Heart left ventricle (tissue), 16 donors: ENCODE data around the gene ZC3HAV1L. TPM values are rescaled to one million over a fixed set of nuclear protein-coding genes. Genes with fewer than 3 reads are reported as not detected.

Source experiments
- ATAC-seq, 4 donors: fragments of 200-7000 bp; cut with Tn5 transposase; one replicate each; pipeline ENCODE4 v1.9.1; 2020 to 2022; ENCODE audit warnings: moderate library complexity in 4 of 4, mild to moderate bottlenecking in 3 of 4, moderate number of reproducible peaks in 1 of 4
- DNase-seq, 5 donors: peaks; one replicate each; pipeline ENCODE4 v3.0.0-alpha.2; 2020
- H3K27ac ChIP-seq, 12 donors: fragments of 200-600 bp; sonication (generic) in 4 of 12; one replicate each; pipeline versions ENCODE4 v1.5.0 to v1.8.0; 2016 to 2022; ENCODE audit warnings: mild to moderate bottlenecking in 2 of 12
- H3K27me3 ChIP-seq, 9 donors: fragments of 200-600 bp; sonication (generic) in 2 of 9; one replicate each; pipeline versions ENCODE4 v1.5.1 to v1.8.0; 2016 to 2022; ENCODE audit warnings: mild to moderate bottlenecking in 3 of 9
- H3K36me3 ChIP-seq, 9 donors: fragments of 200-600 bp; sonication (generic) in 2 of 9; one replicate each; pipeline versions ENCODE4 v1.5.0 to v1.8.0; 2018 to 2022; ENCODE audit warnings: mild to moderate bottlenecking in 2 of 9
- H3K4me1 ChIP-seq, 12 donors: fragments of 200-600 bp; sonication (generic) in 4 of 12; one replicate each; pipeline versions ENCODE4 v1.5.0 to v1.8.0; 2016 to 2022; ENCODE audit warnings: mild to moderate bottlenecking in 3 of 12
- H3K4me3 ChIP-seq, 12 donors: fragments of 200-600 bp; sonication (generic) in 4 of 12; one replicate each; pipeline versions ENCODE4 v1.5.0 to v1.8.0; 2017 to 2022; ENCODE audit warnings: mild to moderate bottlenecking in 9 of 12, moderate library complexity in 4 of 12
- H3K9me3 ChIP-seq, 12 donors: fragments of 200-600 bp; sonication (generic) in 4 of 12; one replicate each; pipeline versions ENCODE4 v1.5.0 to v1.8.0; 2016 to 2022; ENCODE audit warnings: mild to moderate bottlenecking in 1 of 12
- CTCF ChIP-seq, 12 donors: fragments of 200-600 bp; sonication (generic) in 4 of 12; IDR thresholded peaks; one replicate each; pipeline versions ENCODE4 v1.5.0 to v1.8.0; 2018 to 2022; ENCODE audit warnings: antibody characterized with exemption in 12 of 12, mild to moderate bottlenecking in 5 of 12
- POLR2A ChIP-seq, 2 donors: fragments of 450-650 bp; IDR thresholded peaks; one replicate each; pipeline ENCODE4 v1.6.1; 2017; ENCODE audit warnings: antibody characterized with exemption in 2 of 2, mild to moderate bottlenecking in 2 of 2, moderate library complexity in 2 of 2
- WGBS, 4 donors: extraction: QIAGEN DNeasy Blood & Tissue Kit in 2 of 4; methylation state at CpG; one replicate each; pipeline versions ENCODE4 v1.1.5 to v1.1.7; 2013 to 2018; 5-methylcytosine and 5-hydroxymethylcytosine counted together
- intact Hi-C, 10 donors: fragments of 100-400 bp; cut with DNase I; formaldehyde crosslinking; loops; one replicate each; pipeline versions ENCODE4 v1.11.1 to v1.14.2; 2022
- polyA plus RNA-seq, 2 donors: library from polyadenylated mRNA; stranded (reverse); fragments of 200-250 nt; gene quantifications; one replicate each; pipeline ENCODE4 v1.2.3, GENCODE V29; 2013
- total RNA-seq, 9 donors: library from RNA; depleted of rRNA in 2 of 9; stranded (reverse); fragments of >200 nt in 2 of 9; fragmentation: NEBNext Ultra II Directional in 3 of 9; extraction: Animal tissue kit (Norgen Biotek cat#: 25700) in 3 of 9; gene quantifications; one replicate each; pipeline versions ENCODE4 v1.1.0 to v1.2.4, GENCODE V29; 2016 to 2023
- donor health status: ischemic (EF 13 %, LVEDD 7.1; RV severe dilation, severe dysfunction).
- donor health status: healthy with polysubstance abuse.
- donor health status: DM: no; HTN: yes; CAD: no.
- donor health status: DM: no; HTN: no; CAD: no.
- donor health status: ischemic (EF 25% LVEDD 6.9; RV normal size, moderate dysfunction).
- donor health status: ischemic (EF 25% LVEDD 5.7; RV mildly dilated, moderate dysfunction).
- donor health status: healthy.
- donor health status: DM: yes; HTN: yes; CAD: no.
- donor health status: ischemic (EF 35%, LVEDD 5.7; RV mildly dilated, moderate dysfunction).
- donor health status: nonischemic (EF 11% LVEDD 7.7; RV severe dilation, severe dysfunction).
- donor health status: DM: yes; HTN: yes; CAD: no.
- donor health status: PGD.
- donor health status: ischemic (EF 29% LVEDD 5.4; RV normal size, mild dysfunction).
- donor health status: nonischemic (EF 23%, LVEDD 6.1; RV moderate dilation, normal function).

ZC3HAV1L gene
- total and polyA plus RNA-seq, 11 donors: 0.46 to 6.2 (median 1.9) TPM

DNA sequence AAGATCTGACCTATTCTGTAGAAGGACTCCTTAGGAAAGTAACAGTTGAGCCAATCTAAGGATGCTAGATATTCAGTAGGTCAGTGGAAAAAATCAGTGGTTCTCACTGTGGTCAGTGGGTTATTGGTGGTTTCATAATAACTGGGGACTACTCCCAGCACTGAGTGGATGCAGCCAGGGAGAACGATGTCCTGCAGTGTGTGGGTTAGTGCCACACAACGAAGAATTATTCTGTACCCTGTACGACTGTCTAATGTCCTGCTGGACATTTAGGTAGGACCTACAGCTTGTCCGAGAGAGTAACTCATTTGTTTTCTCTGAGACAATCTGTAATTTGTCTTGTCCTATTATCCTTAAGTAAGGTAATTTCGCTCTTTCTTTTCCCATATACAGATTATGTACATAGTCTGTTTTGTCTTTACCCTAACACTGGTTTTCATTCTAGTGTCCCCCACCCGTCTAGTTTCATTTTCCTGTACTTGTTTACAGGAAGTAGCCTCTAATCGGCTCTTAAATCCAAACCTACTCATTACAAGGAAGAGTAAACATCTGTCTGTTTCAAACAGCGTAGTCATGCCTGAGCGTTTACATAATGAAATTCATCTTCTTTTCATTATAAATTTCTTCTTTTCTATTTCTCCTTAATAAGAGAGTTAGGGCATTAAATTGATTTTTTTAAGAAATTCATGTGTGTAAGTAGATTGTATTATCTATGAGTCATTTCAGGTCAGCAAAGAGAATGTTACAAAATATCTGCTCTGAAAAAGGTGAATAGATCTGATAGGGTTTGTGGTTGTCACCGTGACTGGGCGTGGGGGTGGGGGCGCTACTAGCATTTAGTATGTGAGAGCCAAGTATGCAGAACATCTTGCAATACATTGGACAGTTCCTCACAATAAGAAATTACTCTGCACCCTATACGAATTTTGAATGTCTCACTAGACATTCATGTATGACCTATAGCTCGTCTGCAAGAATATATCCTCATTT lies 8.3 kb upstream of the ZC3HAV1L start:
- no peak for DNase-seq
- Histone ChIP-seq H3K9me3 (no peaks in the 10 kb centered on the region), H3K4me3 (no peak overlapping the region), H3K27ac (peak overlapping the region in 2 of 12 donors; percentile 28 to 79), H3K27me3 (no peaks in the 10 kb centered on the region), H3K36me3 (peaks cover 0 to 54% (median 37%) of the 10 kb centered on the region in 9 donors), H3K4me1 (peaks cover 0 to 35% (median 8%) of the 10 kb centered on the region in 12 donors)
- intact Hi-C loops: no loop called here
- 70 to 79% (median 75%) methylated on average over 14 of the region's 14 CpGs for WGBS, 4 donors
- TF ChIP-seq CTCF (IDR thresholded peaks at IDR 0.05) (no peak), POLR2A (IDR thresholded peaks at IDR 0.05) (no peak)
- no peak for ATAC-seq

DNA sequence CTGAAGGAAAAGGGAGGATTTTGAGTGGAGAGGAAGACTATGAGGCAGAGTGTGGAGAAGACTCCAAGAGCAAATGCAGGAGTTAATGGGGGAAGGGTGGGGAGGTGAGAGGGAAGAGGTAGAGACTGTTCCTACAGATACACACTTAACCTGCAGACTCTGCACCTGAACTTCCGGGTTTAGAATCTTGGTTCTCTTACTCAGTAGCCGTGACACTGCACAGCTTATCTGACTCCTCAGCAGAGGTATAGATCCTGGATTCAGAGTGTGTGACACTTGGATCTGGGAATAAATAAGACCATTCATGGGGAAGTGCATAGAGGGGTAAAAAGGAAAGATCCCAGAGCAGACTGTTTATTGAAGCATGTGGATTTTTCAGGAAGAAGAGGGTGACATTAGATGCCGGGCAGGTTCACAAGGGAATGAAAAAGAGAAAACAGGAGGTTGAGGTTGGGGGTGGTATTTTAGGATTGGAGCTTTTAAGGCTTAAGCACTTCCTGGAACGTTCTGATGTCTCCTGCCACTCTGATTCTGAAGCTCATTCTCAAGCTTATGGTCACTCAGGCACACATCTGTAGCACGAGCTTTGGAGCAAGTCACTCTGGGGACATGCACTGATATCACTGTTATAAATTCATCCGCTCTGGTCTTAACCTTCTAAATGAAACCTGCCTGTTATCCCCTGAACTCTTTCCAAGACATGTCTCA lies 5.7 kb upstream of the ZC3HAV1L start:
- no peaks in the 10 kb centered on the region for H3K27me3 ChIP-seq
- no peak for DNase-seq
- intact Hi-C loops: no loop called here
- H3K4me3 ChIP-seq: no peak overlapping the region
- TF ChIP-seq POLR2A (IDR thresholded peaks at IDR 0.05): no peak
- TF ChIP-seq CTCF (IDR thresholded peaks at IDR 0.05): no peak
- no peak for ATAC-seq
- peaks cover 0 to 28% (median 16%) of the 10 kb centered on the region in 9 donors for H3K36me3 ChIP-seq
- H3K27ac ChIP-seq: peak overlapping the region in 1 of 12 donors; percentile 8
- 58 to 59% (median 58%) methylated on average over 6 of the region's 6 CpGs for WGBS, 4 donors
- H3K4me1 ChIP-seq: peaks cover 0 to 35% (median 5%) of the 10 kb centered on the region in 12 donors
- no peaks in the 10 kb centered on the region for H3K9me3 ChIP-seq

GRCh38 chr7:139038691-139039090 lies 2.8 kb upstream of the ZC3HAV1L start:
- H3K36me3 ChIP-seq: peaks cover 0 to 5% (median 0%) of the 10 kb centered on the region in 9 donors
- no peaks in the 10 kb centered on the region for H3K27me3 ChIP-seq
- no peaks in the 10 kb centered on the region for H3K9me3 ChIP-seq
- ATAC-seq (no peak), DNase-seq (no peak)
- H3K27ac ChIP-seq: no peak overlapping the region
- intact Hi-C loops: loop anchor here in 2 of 10 donors (5.0 kb wide), 2 partner anchors 34 to 39 kb away; no protein-coding TSS in a partner anchor
- WGBS, 4 donors: 66 to 93% (median 90%) methylated on average over 2 of the region's 2 CpGs
- peaks cover 0 to 29% (median 11%) of the 10 kb centered on the region in 12 donors for H3K4me1 ChIP-seq
- H3K4me3 ChIP-seq: no peak overlapping the region
- TF ChIP-seq POLR2A (IDR thresholded peaks at IDR 0.05) (no peak), CTCF (IDR thresholded peaks at IDR 0.05) (no peak)

GRCh38 chr7:139036901-139037300 lies 1.1 kb upstream of the ZC3HAV1L start:
- no peaks in the 10 kb centered on the region for H3K27me3 ChIP-seq
- H3K9me3 ChIP-seq: no peaks in the 10 kb centered on the region
- peaks cover 0 to 26% (median 12%) of the 10 kb centered on the region in 12 donors for H3K4me1 ChIP-seq
- no peak overlapping the region for H3K4me3 ChIP-seq
- WGBS, 4 donors: 76 to 88% (median 78%) methylated on average over 3 of the region's 3 CpGs
- peaks cover 0 to 21% (median 5%) of the 10 kb centered on the region in 9 donors for H3K36me3 ChIP-seq
- TF ChIP-seq CTCF (IDR thresholded peaks at IDR 0.05) (no peak), POLR2A (IDR thresholded peaks at IDR 0.05) (no peak)
- H3K27ac ChIP-seq: no peak overlapping the region
- ATAC-seq: no peak
- DNase-seq: no peak
- intact Hi-C loops: loop anchor here in 2 of 10 donors (5.0 kb wide), 2 partner anchors 35 to 40 kb away; no protein-coding TSS in a partner anchor
